IMR-90 (cell line): ENCODE results near the gene GNA15. TPM values are rescaled to one million over a fixed set of nuclear protein-coding genes. Genes with fewer than 3 reads are reported as not detected.
A peak's percentile ranks its signal among the peaks of the same experiment; 100 is the strongest.

Experiments
- ATAC-seq: fragments of 200-7000 bp; cut with Tn5 transposase; 2 replicates; pipeline ENCODE4 v1.9.1; 2020; ENCODE audit warnings: low read depth, mild to moderate bottlenecking, moderate library complexity
- BruUV-seq: library from RNA; stranded (reverse); fragments of 400-500 nt; replicated peaks from 2 replicates; lab custom pipeline; 2021; lab: Mats Ljungman, UMichigan
- CTCF ChIA-PET: fragments of 300-600 bp; formaldehyde crosslinking; extraction: SDS; loops from one replicate; lab custom pipeline; 2021; ENCODE audit warnings: antibody characterized with exemption; lab: Yijun Ruan, JAX
- POLR2A ChIA-PET: fragments of 300-600 bp; sonication (Branson Sonifier 250); formaldehyde crosslinking; loops from one replicate; lab custom pipeline; 2022; ENCODE audit warnings: antibody characterized with exemption; ENCODE audit not compliant: unreplicated experiment; lab: Charles Lee
- DNase-seq: peaks from one replicate; pipeline ENCODE4 v3.0.0; 2013
- H2AFZ ChIP-seq: replicated peaks from 2 replicates; pipeline ENCODE3; 2013; ENCODE audit warnings: low read length, mild to moderate bottlenecking; ENCODE audit not compliant: poor library complexity
- H2AK5ac ChIP-seq: 2 replicates; pipeline ENCODE4 v1.6.1; 2013; ENCODE audit warnings: low read depth, low read length, inconsistent platforms
- H2AK9ac ChIP-seq: replicated peaks from 2 replicates; pipeline ENCODE3; 2013; ENCODE audit warnings: mild to moderate bottlenecking, low read depth, low read length, moderate library complexity; ENCODE audit not compliant: poor library complexity
- H2BK120ac ChIP-seq: 2 replicates; pipeline ENCODE4 v1.6.1; 2013; ENCODE audit warnings: low read depth, low read length, inconsistent platforms
- H2BK15ac ChIP-seq: 3 replicates; pipeline ENCODE4 v1.6.1; 2013; ENCODE audit warnings: low read depth, low read length, inconsistent platforms
- H2BK20ac ChIP-seq: 2 replicates; pipeline ENCODE4 v1.6.1; 2013; ENCODE audit warnings: low read depth, mild to moderate bottlenecking, inconsistent platforms, low read length, moderate library complexity
- H2BK5ac ChIP-seq: 2 replicates; pipeline ENCODE4 v1.6.1; 2013; ENCODE audit warnings: mild to moderate bottlenecking, low read depth, low read length, inconsistent platforms; ENCODE audit not compliant: poor library complexity, severe bottlenecking
- H3K14ac ChIP-seq: replicated peaks from 2 replicates; pipeline ENCODE4 v1.6.1; 2013; ENCODE audit warnings: low read depth, low read length, inconsistent platforms
- H3K18ac ChIP-seq: 2 replicates; pipeline ENCODE4 v1.6.1; 2013; ENCODE audit warnings: low read depth, low read length, control low read depth
- H3K23ac ChIP-seq: 2 replicates; pipeline ENCODE4 v1.6.1; 2013; ENCODE audit warnings: low read depth, low read length, inconsistent platforms
- H3K27ac ChIP-seq: 2 replicates; pipeline ENCODE4 v1.5.1; 2013; ENCODE audit warnings: mild to moderate bottlenecking, control low read depth, low read length; ENCODE audit not compliant: insufficient read depth
- H3K27me3 ChIP-seq: 2 replicates; pipeline ENCODE4 v1.6.1; 2013; ENCODE audit warnings: low read length; ENCODE audit not compliant: control insufficient read depth, insufficient read depth
- H3K36me3 ChIP-seq: 2 replicates; pipeline ENCODE4 v1.6.1; 2013; ENCODE audit warnings: low read length, mixed read lengths; ENCODE audit not compliant: control insufficient read depth, insufficient read depth
- H3K4ac ChIP-seq: 2 replicates; pipeline ENCODE4 v1.6.1; 2013; ENCODE audit warnings: low read depth, low read length, inconsistent platforms
- H3K4me1 ChIP-seq: 2 replicates; pipeline ENCODE4 v1.6.1; 2013; ENCODE audit warnings: low read length, mixed read lengths; ENCODE audit not compliant: control insufficient read depth, insufficient read depth
- H3K4me2 ChIP-seq: 2 replicates; pipeline ENCODE4 v1.6.1; 2013; ENCODE audit warnings: low read depth, mild to moderate bottlenecking, control low read depth, low read length, moderate library complexity
- H3K4me3 ChIP-seq: 2 replicates; pipeline ENCODE4 v1.5.1; 2013; ENCODE audit warnings: low read depth, mild to moderate bottlenecking, control low read depth, low read length, moderate library complexity; ENCODE audit not compliant: insufficient read depth
- H3K56ac ChIP-seq: 2 replicates; pipeline ENCODE4 v1.6.1; 2013; ENCODE audit warnings: low read length, inconsistent platforms; ENCODE audit not compliant: insufficient read depth; ENCODE audit errors: extremely low read depth
- H3K79me1 ChIP-seq, 2 experiments: 2 replicates each; pipeline ENCODE4 v1.6.1; 2013; ENCODE audit warnings: low read length in 2 of 2, inconsistent platforms in 1 of 2, low read depth in 1 of 2
- H3K9ac ChIP-seq: 2 replicates; pipeline ENCODE4 v1.6.1; 2013; ENCODE audit warnings: low read depth, low read length, control low read depth
- H3K9me1 ChIP-seq: 2 replicates; pipeline ENCODE4 v1.6.1; 2013; ENCODE audit warnings: low read length, inconsistent platforms; ENCODE audit not compliant: insufficient read depth
- H3K9me3 ChIP-seq: 2 replicates; pipeline ENCODE4 v1.6.1; 2013; ENCODE audit warnings: low read length; ENCODE audit not compliant: control insufficient read depth, insufficient read depth
- H4K20me1 ChIP-seq: 2 replicates; pipeline ENCODE4 v1.6.1; 2013; ENCODE audit warnings: low read length, inconsistent platforms; ENCODE audit not compliant: insufficient read depth
- H4K5ac ChIP-seq: 2 replicates; pipeline ENCODE4 v1.6.1; 2013; ENCODE audit warnings: mild to moderate bottlenecking, low read depth, low read length, control low read depth
- H4K8ac ChIP-seq, 2 experiments: 2 replicates each; pipeline ENCODE4 v1.6.1; 2013; ENCODE audit warnings: low read depth in 2 of 2, low read length in 2 of 2, control low read depth in 1 of 2, inconsistent platforms in 1 of 2
- H4K91ac ChIP-seq: 2 replicates; pipeline ENCODE4 v1.6.1; 2013; ENCODE audit warnings: low read depth, low read length, inconsistent platforms; ENCODE audit not compliant: insufficient read depth
- BHLHE40 ChIP-seq: fragments of 150-350 bp; IDR thresholded peaks from 2 replicates; pipeline ENCODE4 v1.6.1; 2016; ENCODE audit warnings: mild to moderate bottlenecking, low read depth, low read length
- CEBPB ChIP-seq: IDR thresholded peaks from 2 replicates; pipeline ENCODE4 v1.6.1; 2012; ENCODE audit warnings: low read depth, low read length, improper control_type of control experiment
- ELK1 ChIP-seq: fragments of 150-350 bp; IDR thresholded peaks from 2 replicates; pipeline ENCODE4 v1.6.1; 2016; ENCODE audit warnings: low read depth, mild to moderate bottlenecking, low read length, moderate library complexity, borderline replicate concordance
- FOS ChIP-seq: fragments of 150-350 bp; IDR thresholded peaks from 2 replicates; pipeline ENCODE4 v1.6.1; 2016; ENCODE audit warnings: low read depth, low read length
- MAFK ChIP-seq: IDR thresholded peaks from 2 replicates; pipeline ENCODE4 v1.6.1; 2012; ENCODE audit warnings: low read depth, low read length, improper control_type of control experiment
- MXI1 ChIP-seq: IDR thresholded peaks from 2 replicates; pipeline ENCODE4 v1.6.1; 2012; ENCODE audit warnings: low read depth, mild to moderate bottlenecking, low read length, moderate library complexity, borderline replicate concordance
- NFE2L2 ChIP-seq: fragments of 150-350 bp; IDR thresholded peaks from 2 replicates; pipeline ENCODE4 v1.6.1; 2016; ENCODE audit warnings: low read depth, mild to moderate bottlenecking, low read length
- POLR2A ChIP-seq: IDR thresholded peaks from 2 replicates; pipeline ENCODE4 v1.6.1; 2012; ENCODE audit warnings: mild to moderate bottlenecking, low read depth, low read length
- RAD21 ChIP-seq: IDR thresholded peaks from 2 replicates; pipeline ENCODE4 v1.6.1; 2012; ENCODE audit warnings: low read length, improper control_type of control experiment
- RCOR1 ChIP-seq: IDR thresholded peaks from 2 replicates; pipeline ENCODE4 v1.6.1; 2012; ENCODE audit warnings: mild to moderate bottlenecking, low read length, improper control_type of control experiment; ENCODE audit not compliant: insufficient replicate concordance
- RFX5 ChIP-seq: IDR thresholded peaks from 2 replicates; pipeline ENCODE4 v1.8.0; 2012; ENCODE audit warnings: low read depth, mild to moderate bottlenecking, low read length, moderate library complexity
- SMC3 ChIP-seq: fragments of 150-350 bp; IDR thresholded peaks from 2 replicates; pipeline ENCODE4 v1.6.1; 2016; ENCODE audit warnings: low read depth, mild to moderate bottlenecking, antibody characterized with exemption, low read length, moderate library complexity
- USF2 ChIP-seq: fragments of 150-350 bp; IDR thresholded peaks from 2 replicates; pipeline ENCODE4 v1.6.1; 2017; ENCODE audit warnings: mild to moderate bottlenecking, antibody characterized with exemption, low read length, low read depth
- WGBS, 2 experiments: methylation state at CpG; one replicate each; pipeline versions ENCODE4 v1.1.5 to v1.1.7; 2013; ENCODE audit warnings: missing lambda C conversion rate in 2 of 2; ENCODE audit not compliant: insufficient read length in 1 of 2; ENCODE audit errors: extremely low coverage in 2 of 2; 5-methylcytosine and 5-hydroxymethylcytosine counted together
- dilution Hi-C: fragments of 300-500 bp; cut with HindIII; formaldehyde crosslinking; loops from one replicate; pipeline ENCODE4 v1.14.3; 2018; ENCODE audit warnings: low sequenced_read_pairs; ENCODE audit not compliant: unreplicated experiment
- in situ Hi-C: fragments of 300-500 bp; cut with MboI; formaldehyde crosslinking; loops from 3 replicates; pipeline ENCODE4 v1.14.3; 2019; ENCODE audit warnings: low sequenced_read_pairs, inconsistent platforms, mixed read lengths
- intact Hi-C: fragments of 100-400 bp; cut with micrococcal nuclease; formaldehyde crosslinking; loops from 2 replicates; pipeline ENCODE4 v1.10.0; 2022
- polyA plus RNA-seq, 3 experiments: library from polyadenylated mRNA; depleted of rRNA; stranded (reverse); fragments of >200 nt; gene quantifications; 2 replicates each; pipeline ENCODE4 v1.2.3, GENCODE V29; 2012; ENCODE audit warnings: low replicate concordance in 1 of 3
- total RNA-seq: library from RNA; depleted of rRNA; stranded (reverse); fragments of >200 nt; gene quantifications from 2 replicates; pipeline ENCODE4 v1.2.3, GENCODE V29; 2012

Gene GNA15
- total and polyA plus RNA-seq, 2 of the 4 experiments (the other 2 are of a cell fraction) = 0.18 TPM; not detected in 1

GRCh38 chr19:3154957-3155736 lies 19.3 kb downstream of the GNA15 start:
- peak overlapping the region; percentile 99 for H2BK120ac ChIP-seq
- dilution Hi-C loops = no loop called here
- in situ Hi-C loops = no loop called here
- H3K79me1 ChIP-seq = peaks cover 0 to 17% of the 10 kb centered on the region in 2 experiments; a peak in 2 of 4 replicates
- H3K9me1 ChIP-seq = peaks cover 13% of the 10 kb centered on the region
- H3K14ac ChIP-seq = peak overlapping the region; percentile 100
- 85% methylated on average over 6 of the region's 21 CpGs; no CpG with 5 or more reads in 1 of the 2 experiments for WGBS, 2 experiments
- H4K20me1 ChIP-seq = no peaks in the 10 kb centered on the region
- H3K9ac ChIP-seq = peak overlapping the region; percentile 73
- H2BK20ac ChIP-seq = peak overlapping the region; percentile 100
- H2AFZ ChIP-seq = peak overlapping the region; percentile 72
- peak overlapping the region; percentile 86 for H4K5ac ChIP-seq
- H3K27me3 ChIP-seq = no peaks in the 10 kb centered on the region
- H3K4me3 ChIP-seq = no peak overlapping the region; the same call in 1 of the 2 replicates
- H3K27ac ChIP-seq = peak overlapping the region; percentile 88
- DNase-seq = peak; percentile 99
- no peaks in the 10 kb centered on the region for H3K36me3 ChIP-seq
- H3K4me1 ChIP-seq = peaks cover 4% of the 10 kb centered on the region; the same call in 1 of the 2 replicates
- ATAC-seq = peak; percentile 94
- intact Hi-C loops = no loop called here
- peak overlapping the region; percentile 100 for H3K23ac ChIP-seq
- H3K4ac ChIP-seq = peak overlapping the region; percentile 100
- peak overlapping the region; percentile 99; the same call in 2 of the 3 replicates for H2BK15ac ChIP-seq
- ChIA-PET POLR2A (no interaction called here), CTCF (no interaction called here)
- H3K18ac ChIP-seq = peak overlapping the region; percentile 82
- H3K9me3 ChIP-seq = peaks cover 2% of the 10 kb centered on the region; the same call in 1 of the 2 replicates
- peak overlapping the region; percentile 100 for H2AK9ac ChIP-seq
- H4K91ac ChIP-seq = peak overlapping the region; percentile 97
- H2AK5ac ChIP-seq = peak overlapping the region; percentile 100
- peak overlapping the region; percentile 33; the same call in 1 of the 2 replicates for H3K4me2 ChIP-seq
- peak overlapping the region; percentile 94 to 99 for H4K8ac ChIP-seq
- peak overlapping the region; percentile 100 for H2BK5ac ChIP-seq
- BruUV-seq = no TSS peak
- H3K56ac ChIP-seq = peak overlapping the region; percentile 93
- TF ChIP-seq POLR2A = peak; percentile 75
- TF ChIP-seq RFX5 = no peak
- 0 out of 2 replicates have a peak, but pooled peaks have one; percentile 1 for TF ChIP-seq USF2
- TF ChIP-seq CEBPB = peak; percentile 75
- TF ChIP-seq SMC3 = 0 out of 2 replicates have a peak, but pooled peaks have one; percentile 7
- TF ChIP-seq RAD21 = peak; percentile 36; the same call in 1 of the 2 replicates
- 0 out of 2 replicates have a peak, but pooled peaks have one; percentile 11 for TF ChIP-seq MAFK
- no peak for TF ChIP-seq ELK1
- peak; percentile 89; the same call in 1 of the 2 replicates for TF ChIP-seq FOS
- TF ChIP-seq NFE2L2 = peak; percentile 54; the same call in 1 of the 2 replicates
- TF ChIP-seq RCOR1 = peak; percentile 100
- peak; percentile 61 for TF ChIP-seq BHLHE40
- TF ChIP-seq MXI1 = no peak
